T-cell (primary cell): ENCODE data around the gene DMBT1. TPM values are rescaled to one million over a fixed set of nuclear protein-coding genes. Genes with fewer than 3 reads are reported as not detected.

ENCODE experiments used
- ATAC-seq, 4 experiments: fragments of 200-7000 bp in 3 of 4; fragments of 150-1000 bp in 1 of 4; cut with Tn5 transposase; replicated peaks in 1 of 4; 1 replicate in 3 of 4; 2 replicates in 1 of 4; pipeline ENCODE4 v1.10.0; 2021; ENCODE audit warnings: moderate library complexity in 3 of 4, mild to moderate bottlenecking in 2 of 4, moderate number of reproducible peaks in 1 of 4
- CTCF ChIA-PET, 2 donors: fragments of 300-600 bp; sonication (Branson Sonifier 250); formaldehyde crosslinking; loops; one replicate each; lab custom pipeline; 2022; ENCODE audit warnings: antibody characterized with exemption in 2 of 2; lab: Charles Lee
- POLR2A ChIA-PET, 2 donors: fragments of 300-600 bp; sonication (Branson Sonifier 250); formaldehyde crosslinking; loops; one replicate each; lab custom pipeline; 2022; ENCODE audit warnings: antibody characterized with exemption in 2 of 2; lab: Charles Lee
- DNase-seq, 35 experiments: peaks; one replicate each; pipeline versions ENCODE4 v3.0.0 to v3.0.0-alpha.2; 2013 to 2023
- H3K27ac ChIP-seq: one replicate; pipeline ENCODE4 v1.5.1; 2013; ENCODE audit warnings: low read length
- H3K27me3 ChIP-seq, 2 experiments: replicated peaks in 1 of 2; 1 replicate in 1 of 2; 2 replicates in 1 of 2; pipeline versions ENCODE4 v1.6.1 to v1.7.0; 2013; ENCODE audit warnings: low read length in 1 of 2, mixed read lengths in 1 of 2; ENCODE audit not compliant: control insufficient read depth in 2 of 2, insufficient read depth in 2 of 2; ENCODE audit errors: extremely low read depth in 1 of 2
- H3K36me3 ChIP-seq, 2 donors: 1 replicate in 1 of 2; 2 replicates in 1 of 2; pipeline versions ENCODE4 v1.6.1 to v1.7.0; 2013; ENCODE audit warnings: low read length in 1 of 2; ENCODE audit not compliant: control insufficient read depth in 2 of 2, insufficient read depth in 1 of 2; ENCODE audit errors: extremely low read depth in 1 of 2
- H3K4me1 ChIP-seq, 2 experiments: 1 replicate in 1 of 2; 2 replicates in 1 of 2; pipeline versions ENCODE4 v1.6.1 to v1.7.0; 2013; ENCODE audit warnings: low read length in 2 of 2, mixed read lengths in 1 of 2; ENCODE audit not compliant: insufficient read depth in 2 of 2, control insufficient read depth in 1 of 2; ENCODE audit errors: extremely low read depth in 1 of 2
- H3K4me3 ChIP-seq, 2 donors: 1 replicate in 1 of 2; 2 replicates in 1 of 2; pipeline versions ENCODE4 v1.5.1 to v1.7.0; 2013; ENCODE audit warnings: mild to moderate bottlenecking in 2 of 2, low read length in 1 of 2, moderate library complexity in 1 of 2; ENCODE audit not compliant: control insufficient read depth in 1 of 2; ENCODE audit errors: extremely low read depth in 1 of 2
- H3K9me3 ChIP-seq: 2 replicates; pipeline ENCODE4 v1.7.0; 2013
- H3K27ac Mint-ChIP-seq, 2 donors: one replicate each; pipeline ENCODE4 v1.8.0; 2020 to 2021; ENCODE audit warnings: mild to moderate bottlenecking in 2 of 2, mixed read lengths in 2 of 2
- H3K27me3 Mint-ChIP-seq, 2 donors: one replicate each; pipeline ENCODE4 v1.8.0; 2021 to 2022; ENCODE audit warnings: mixed read lengths in 2 of 2
- H3K36me3 Mint-ChIP-seq: one replicate; pipeline ENCODE4 v1.8.0; 2021; ENCODE audit warnings: mixed read lengths
- H3K4me1 Mint-ChIP-seq, 3 donors: one replicate each; pipeline ENCODE4 v1.8.0; 2020 to 2022; ENCODE audit warnings: mixed read lengths in 3 of 3, mild to moderate bottlenecking in 1 of 3
- H3K4me3 Mint-ChIP-seq, 3 donors: one replicate each; pipeline ENCODE4 v1.8.0; 2020 to 2022; ENCODE audit warnings: mild to moderate bottlenecking in 3 of 3, mixed read lengths in 3 of 3, moderate library complexity in 3 of 3
- H3K9me3 Mint-ChIP-seq, 3 donors: one replicate each; pipeline ENCODE4 v1.8.0; 2020 to 2022; ENCODE audit warnings: mixed read lengths in 3 of 3
- WGBS: methylation state at CpG from one replicate; pipeline ENCODE4 v1.1.5; 2013; ENCODE audit warnings: missing lambda C conversion rate; ENCODE audit not compliant: insufficient coverage; 5-methylcytosine and 5-hydroxymethylcytosine counted together
- total RNA-seq, 35 experiments: library from RNA in 6 of 35; stranded (reverse) in 6 of 35; fragments of 120-200 nt in 1 of 35; gene quantifications; one replicate each; pipeline versions ENCODE4 v1.2.1 to v1.2.4 and lab custom pipeline; 2013 to 2026

Gene DMBT1
- total RNA-seq, 5 donors from 2014 or later (not counting 1 experiment from before 2014, with no cell fraction given): 0.10 to 0.18 (median 0.13) TPM; not detected in 2

DNA sequence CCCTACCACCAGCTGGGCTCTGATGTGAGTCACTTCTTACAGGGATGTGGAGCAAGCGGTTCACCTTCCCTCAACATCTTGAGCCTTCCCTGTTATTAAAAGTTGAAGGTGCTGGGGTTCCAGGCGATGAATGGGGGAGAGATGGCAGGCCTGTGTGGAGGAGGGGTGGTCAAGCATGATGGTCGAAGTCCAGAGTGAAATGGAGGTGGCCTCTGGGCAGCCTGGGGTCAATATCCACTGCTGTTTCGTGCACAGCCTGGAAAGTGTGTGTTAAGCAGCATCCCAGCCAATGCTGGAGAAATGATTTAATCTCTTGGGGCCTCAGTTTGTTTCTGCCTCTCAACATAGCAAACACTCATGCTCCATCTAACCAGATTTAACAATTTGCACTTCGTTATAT is 33.7 kb upstream of the DMBT1 start:
- CTCF ChIA-PET: interaction anchor here in 1 of 2 donors (0.6 kb wide), 1 partner anchor 119 kb away, joined by 3 read pairs; no protein-coding TSS in a partner anchor
- Mint-ChIP-seq H3K4me3 (no peak overlapping the region), H3K4me1 (no peaks in the 10 kb centered on the region), H3K27me3 (peaks cover 5 to 16% of the 10 kb centered on the region in 2 donors), H3K9me3 (no peaks in the 10 kb centered on the region), H3K36me3 (no peaks in the 10 kb centered on the region), H3K27ac (no peak overlapping the region)
- 83% methylated on average over 1 of the region's 5 CpGs for WGBS
- DNase-seq (no peak), ATAC-seq (no peak)
- Histone ChIP-seq H3K9me3 (no peaks in the 10 kb centered on the region), H3K4me3 (no peak overlapping the region), H3K27ac (no peak overlapping the region), H3K4me1 (peaks cover 0 to 3% of the 10 kb centered on the region in 2 experiments), H3K27me3 (peaks cover 0 to 7% of the 10 kb centered on the region in 2 experiments), H3K36me3 (no peaks in the 10 kb centered on the region)
- POLR2A ChIA-PET: no interaction called here

DNA sequence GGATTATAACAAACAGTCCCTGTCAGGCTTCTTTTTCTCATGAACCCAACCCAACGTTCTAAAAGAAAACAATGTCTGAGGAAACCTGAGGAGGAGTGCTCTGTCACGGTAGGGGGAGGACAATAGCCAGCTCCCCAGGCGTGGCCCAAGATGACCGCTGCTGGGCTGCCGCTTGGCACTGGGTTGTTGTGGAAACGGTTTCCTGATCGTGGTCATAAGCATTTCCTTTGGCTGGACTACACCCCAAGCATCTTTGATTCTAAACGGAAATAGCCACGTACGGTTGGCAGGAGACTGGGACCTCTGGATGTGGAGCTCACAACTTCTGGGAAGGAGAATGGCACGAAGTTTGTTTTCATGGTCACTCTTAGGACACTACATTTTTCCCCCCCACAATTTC is 30.4 kb upstream of the DMBT1 start:
- POLR2A ChIA-PET: no interaction called here
- no peak overlapping the region for H3K27ac Mint-ChIP-seq
- Histone ChIP-seq H3K9me3 (no peaks in the 10 kb centered on the region), H3K27me3 (peaks cover 0 to 7% of the 10 kb centered on the region in 2 experiments), H3K4me3 (no peak overlapping the region), H3K36me3 (no peaks in the 10 kb centered on the region), H3K27ac (no peak overlapping the region), H3K4me1 (peaks cover 0 to 3% of the 10 kb centered on the region in 2 experiments)
- CTCF ChIA-PET: no interaction called here
- H3K27me3 Mint-ChIP-seq: peaks cover 5 to 13% of the 10 kb centered on the region in 2 donors
- H3K4me3 Mint-ChIP-seq: no peak overlapping the region
- no peak for ATAC-seq
- peak in 1 of 35 experiments; percentile 22 for DNase-seq
- H3K36me3 Mint-ChIP-seq: no peaks in the 10 kb centered on the region
- H3K4me1 Mint-ChIP-seq: no peaks in the 10 kb centered on the region
- H3K9me3 Mint-ChIP-seq: no peaks in the 10 kb centered on the region
- 43% methylated on average over 8 of the region's 11 CpGs for WGBS

DNA sequence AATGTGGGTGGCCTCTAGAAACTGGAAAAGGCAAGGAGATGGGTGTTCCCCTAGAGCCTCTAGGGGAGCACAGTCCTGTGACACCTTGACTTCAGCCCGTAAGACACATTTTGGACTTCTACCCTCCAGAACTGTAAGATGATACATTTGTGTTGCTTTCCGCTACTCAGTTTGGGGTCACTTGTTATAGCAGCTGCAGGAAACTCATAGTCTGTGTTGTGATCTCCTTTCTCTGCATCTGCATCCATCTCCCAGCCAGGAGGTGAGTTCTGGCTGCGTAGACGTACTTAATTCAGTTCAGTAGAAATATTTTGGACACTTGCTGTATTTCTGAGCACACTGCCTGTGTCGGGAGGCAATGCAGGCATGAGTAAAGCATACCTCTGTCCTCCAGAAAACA is 29.3 kb upstream of the DMBT1 start:
- 100% methylated on average over 2 of the region's 5 CpGs for WGBS
- ChIA-PET CTCF (no interaction called here), POLR2A (no interaction called here)
- no peaks in the 10 kb centered on the region for H3K9me3 ChIP-seq
- ATAC-seq: no peak
- no peaks in the 10 kb centered on the region for H3K9me3 Mint-ChIP-seq
- no peak overlapping the region for H3K4me3 Mint-ChIP-seq
- H3K27me3 ChIP-seq: peaks cover 0 to 7% of the 10 kb centered on the region in 2 experiments
- H3K36me3 Mint-ChIP-seq: no peaks in the 10 kb centered on the region
- peaks cover 5 to 13% of the 10 kb centered on the region in 2 donors for H3K27me3 Mint-ChIP-seq
- peaks cover 0 to 3% of the 10 kb centered on the region in 2 experiments for H3K4me1 ChIP-seq
- H3K36me3 ChIP-seq: no peaks in the 10 kb centered on the region
- H3K4me1 Mint-ChIP-seq: no peaks in the 10 kb centered on the region
- DNase-seq: no peak
- no peak overlapping the region for H3K27ac ChIP-seq
- no peak overlapping the region for H3K4me3 ChIP-seq
- H3K27ac Mint-ChIP-seq: no peak overlapping the region

DNA sequence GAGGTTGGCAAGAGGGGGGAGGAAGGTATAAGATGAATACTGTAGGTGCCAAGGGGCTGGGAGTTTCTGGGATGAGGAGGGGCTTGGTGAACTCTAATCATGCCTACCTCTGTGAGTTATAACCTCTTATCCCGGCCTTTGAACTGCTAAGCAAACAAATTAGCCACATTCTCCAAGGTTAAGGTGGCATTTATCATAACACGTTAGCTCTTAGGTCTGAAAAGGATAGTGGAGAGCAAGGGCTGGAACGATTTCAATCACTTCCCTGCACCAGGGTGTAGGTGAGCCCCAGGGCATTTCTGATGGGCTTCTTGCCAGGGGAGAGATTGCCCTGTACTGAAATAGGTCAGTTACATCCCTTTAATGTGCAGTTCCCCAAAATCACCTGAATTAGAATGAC is 28.6 kb upstream of the DMBT1 start:
- Histone ChIP-seq H3K4me3 (no peak overlapping the region), H3K27ac (no peak overlapping the region), H3K36me3 (no peaks in the 10 kb centered on the region), H3K9me3 (no peaks in the 10 kb centered on the region), H3K27me3 (peaks cover 0 to 7% of the 10 kb centered on the region in 2 experiments), H3K4me1 (peaks cover 0 to 3% of the 10 kb centered on the region in 2 experiments)
- no peaks in the 10 kb centered on the region for H3K4me1 Mint-ChIP-seq
- POLR2A ChIA-PET: no interaction called here
- no peak overlapping the region for H3K4me3 Mint-ChIP-seq
- 60% methylated on average over 1 of the region's 3 CpGs for WGBS
- no peaks in the 10 kb centered on the region for H3K9me3 Mint-ChIP-seq
- peaks cover 5 to 13% of the 10 kb centered on the region in 2 donors for H3K27me3 Mint-ChIP-seq
- DNase-seq: no peak
- ATAC-seq: no peak
- H3K27ac Mint-ChIP-seq: no peak overlapping the region
- CTCF ChIA-PET: no interaction called here
- no peaks in the 10 kb centered on the region for H3K36me3 Mint-ChIP-seq

DNA sequence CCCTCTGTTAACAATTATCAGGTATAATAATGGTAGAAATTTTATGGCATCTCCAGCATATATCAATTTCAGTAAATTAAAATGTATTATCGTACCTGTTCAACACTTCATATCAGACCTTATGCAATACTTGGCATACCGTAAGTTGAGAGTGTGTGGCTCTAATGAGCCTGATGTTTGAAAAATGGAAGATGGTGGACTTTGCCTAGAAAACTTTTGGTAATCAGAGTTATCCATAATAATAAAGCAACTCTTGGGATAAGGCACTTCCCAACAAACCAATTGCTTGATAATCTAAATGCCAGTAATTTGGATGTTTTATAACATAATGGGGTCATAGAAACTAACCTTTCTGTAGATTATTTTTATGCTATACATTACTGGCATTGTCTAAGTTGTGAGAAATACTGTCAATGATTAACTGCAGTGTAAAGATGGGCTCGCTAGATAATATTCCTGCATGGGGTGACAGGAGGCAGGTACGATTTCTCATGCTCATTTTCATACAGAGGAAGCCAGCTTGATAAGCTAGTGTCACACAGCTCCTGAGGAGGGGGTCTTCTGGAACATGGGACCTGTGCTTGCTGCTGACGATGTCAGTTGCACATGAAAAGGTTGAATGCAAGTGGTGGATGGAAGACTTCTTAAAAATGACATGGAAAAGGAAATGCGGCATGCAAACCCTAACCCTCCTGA is 27.8 kb upstream of the DMBT1 start:
- Histone ChIP-seq H3K36me3 (no peaks in the 10 kb centered on the region), H3K27me3 (peaks cover 0 to 7% of the 10 kb centered on the region in 2 experiments), H3K4me3 (no peak overlapping the region), H3K27ac (no peak overlapping the region), H3K9me3 (no peaks in the 10 kb centered on the region), H3K4me1 (peaks cover 0 to 3% of the 10 kb centered on the region in 2 experiments)
- Mint-ChIP-seq H3K9me3 (no peaks in the 10 kb centered on the region), H3K36me3 (no peaks in the 10 kb centered on the region), H3K27me3 (peaks cover 5 to 13% of the 10 kb centered on the region in 2 donors), H3K27ac (no peak overlapping the region), H3K4me1 (no peaks in the 10 kb centered on the region), H3K4me3 (no peak overlapping the region)
- 92% methylated on average over 2 of the region's 6 CpGs for WGBS
- CTCF ChIA-PET: no interaction called here
- ATAC-seq (no peak), DNase-seq (no peak)
- POLR2A ChIA-PET: no interaction called here

DNA sequence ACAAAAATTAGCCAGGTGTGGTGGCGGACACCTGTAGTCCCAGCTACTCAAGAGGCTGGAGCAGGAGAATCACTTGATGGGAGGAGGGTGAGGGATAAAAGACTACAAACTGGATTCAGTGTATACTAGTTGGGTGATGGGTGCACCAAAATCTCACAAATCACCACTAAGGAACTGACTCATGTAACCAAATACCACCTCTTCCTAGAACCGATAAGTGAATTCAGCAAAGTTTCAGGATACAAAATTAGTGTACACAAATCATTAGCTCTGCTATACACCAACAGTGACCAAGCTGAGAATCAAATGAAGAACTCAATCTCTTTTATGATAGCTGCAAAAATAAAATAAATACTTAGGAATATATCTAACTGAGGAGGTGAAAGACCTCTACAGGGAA is 23.0 kb upstream of the DMBT1 start:
- ChIA-PET CTCF (interaction anchor here in 1 of 2 donors (1.4 kb wide), 1 partner anchor 270 kb away, joined by 3 read pairs; no protein-coding TSS in a partner anchor), POLR2A (no interaction called here)
- ATAC-seq (no peak), DNase-seq (no peak)
- H3K36me3 Mint-ChIP-seq: no peaks in the 10 kb centered on the region
- peaks cover 22 to 33% (median 22%) of the 10 kb centered on the region in 3 donors for H3K4me1 Mint-ChIP-seq
- Histone ChIP-seq H3K9me3 (no peaks in the 10 kb centered on the region), H3K4me3 (no peak overlapping the region), H3K27me3 (no peaks in the 10 kb centered on the region), H3K36me3 (no peaks in the 10 kb centered on the region), H3K27ac (no peak overlapping the region), H3K4me1 (peaks cover 0 to 20% of the 10 kb centered on the region in 2 experiments)
- no peak overlapping the region for H3K27ac Mint-ChIP-seq
- WGBS: no CpG with 5 or more reads among the region's 2 CpGs
- H3K27me3 Mint-ChIP-seq: peaks cover 0 to 4% of the 10 kb centered on the region in 2 donors
- no peaks in the 10 kb centered on the region for H3K9me3 Mint-ChIP-seq
- H3K4me3 Mint-ChIP-seq: no peak overlapping the region
